ENCODE measurements around the gene POU5F1.

- TF ChIP-seq RFX5 (IDR thresholded peaks at IDR 0.05; ENCODE audit: low read length) (no peak), CTCF (IDR thresholded peaks at IDR 0.05) (no peak)
Measured at GRCh38 chr6:31144970-31145340, 25.5 kb downstream of the POU5F1 start.
